ENCODE measurements around the gene CLEC17A. TPM values are rescaled to one million over a fixed set of nuclear protein-coding genes. Genes with fewer than 3 reads are reported as not detected.

CLEC17A gene
- polyA plus RNA-seq, 1 experiment, result not detected

DNA sequence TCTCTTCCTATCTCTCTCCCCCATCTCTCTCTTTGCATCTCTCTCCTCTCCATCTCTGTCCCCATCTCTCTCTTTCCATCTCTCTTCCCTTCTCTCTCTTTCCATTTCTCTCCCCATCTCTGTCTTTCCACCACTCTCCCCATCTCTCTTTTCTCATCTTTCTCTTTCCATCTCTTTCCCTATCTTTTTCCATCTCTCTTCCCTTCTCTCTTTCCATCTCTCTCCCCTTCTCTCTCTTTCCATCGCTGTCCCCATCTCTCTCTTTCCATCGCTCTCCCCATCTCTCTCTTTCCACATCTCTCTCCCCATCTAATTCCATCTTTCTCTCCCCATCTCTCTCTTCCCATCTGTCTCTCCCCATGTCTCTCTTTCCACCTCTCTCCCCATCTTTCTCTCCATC, 67.3 kb downstream of the CLEC17A start:
- Histone ChIP-seq H3K27me3 (ENCODE audit: control insufficient read depth, insufficient read depth, low read length) (no peaks in the 10 kb centered on the region), H3K4me3 (ENCODE audit: low read depth, low read length) (no peak overlapping the region), H3K36me3 (ENCODE audit: control insufficient read depth, insufficient read depth, low read length) (no peaks in the 10 kb centered on the region)
- ChIA-PET POLR2A (no interaction called here), CTCF (no interaction called here)
- DNase-seq (ENCODE audit: low read depth), result no peak
- TF ChIP-seq, protein P1, sequence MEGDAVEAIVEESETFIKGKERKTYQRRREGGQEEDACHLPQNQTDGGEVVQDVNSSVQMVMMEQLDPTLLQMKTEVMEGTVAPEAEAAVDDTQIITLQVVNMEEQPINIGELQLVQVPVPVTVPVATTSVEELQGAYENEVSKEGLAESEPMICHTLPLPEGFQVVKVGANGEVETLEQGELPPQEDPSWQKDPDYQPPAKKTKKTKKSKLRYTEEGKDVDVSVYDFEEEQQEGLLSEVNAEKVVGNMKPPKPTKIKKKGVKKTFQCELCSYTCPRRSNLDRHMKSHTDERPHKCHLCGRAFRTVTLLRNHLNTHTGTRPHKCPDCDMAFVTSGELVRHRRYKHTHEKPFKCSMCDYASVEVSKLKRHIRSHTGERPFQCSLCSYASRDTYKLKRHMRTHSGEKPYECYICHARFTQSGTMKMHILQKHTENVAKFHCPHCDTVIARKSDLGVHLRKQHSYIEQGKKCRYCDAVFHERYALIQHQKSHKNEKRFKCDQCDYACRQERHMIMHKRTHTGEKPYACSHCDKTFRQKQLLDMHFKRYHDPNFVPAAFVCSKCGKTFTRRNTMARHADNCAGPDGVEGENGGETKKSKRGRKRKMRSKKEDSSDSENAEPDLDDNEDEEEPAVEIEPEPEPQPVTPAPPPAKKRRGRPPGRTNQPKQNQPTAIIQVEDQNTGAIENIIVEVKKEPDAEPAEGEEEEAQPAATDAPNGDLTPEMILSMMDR (IDR thresholded peaks at IDR 0.05; ENCODE audit: insufficient read depth, low read depth, low read length), result no peak

DNA sequence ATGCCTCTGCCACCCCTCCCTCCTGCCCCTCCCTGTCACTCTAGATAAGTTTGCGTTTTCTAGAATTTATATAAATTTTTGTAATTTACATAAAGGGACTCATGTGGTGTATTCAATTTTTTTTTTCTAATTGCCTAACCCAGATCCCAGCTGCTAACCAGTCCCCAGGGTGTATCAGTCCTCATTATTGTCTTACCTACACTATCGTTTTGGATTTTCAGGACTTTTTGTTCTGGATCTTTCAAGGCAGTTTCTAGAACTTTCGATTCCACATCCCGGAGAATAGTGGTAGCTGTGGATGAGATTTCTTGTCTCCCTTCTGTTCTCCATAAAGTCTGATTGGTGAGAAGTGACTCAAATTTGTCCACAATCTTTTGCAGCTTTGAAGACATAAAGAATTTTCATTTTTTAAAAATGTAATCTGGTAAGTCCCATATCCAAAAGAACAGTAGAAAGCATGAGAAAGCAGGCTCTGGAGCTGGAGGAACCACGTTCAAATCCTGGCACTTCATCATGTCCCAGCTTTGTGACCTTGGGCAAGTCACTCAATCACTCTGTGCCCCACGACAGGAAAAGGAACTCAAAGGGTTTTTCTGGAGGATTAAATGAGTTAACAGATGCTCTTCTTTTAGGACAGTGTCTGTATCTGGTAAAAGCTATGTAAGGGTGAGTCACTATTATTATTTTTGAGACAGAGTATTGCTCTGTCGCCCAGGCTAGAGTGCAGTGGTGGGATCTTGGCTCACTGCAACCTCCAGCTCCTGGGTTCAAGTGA, 72.1 kb downstream of the CLEC17A start:
- no peaks in the 10 kb centered on the region for H3K27me3 ChIP-seq (ENCODE audit: control insufficient read depth, insufficient read depth, low read length)
- TF ChIP-seq, protein P1 (IDR thresholded peaks at IDR 0.05; ENCODE audit: insufficient read depth, low read depth, low read length), result no peak
- POLR2A ChIA-PET, result no interaction called here

GRCh38 chr19:14655726-14656125, 72.8 kb downstream of the CLEC17A start:
- H3K27me3 ChIP-seq (ENCODE audit: control insufficient read depth, insufficient read depth, low read length), result no peaks in the 10 kb centered on the region
- POLR2A ChIA-PET, result no interaction called here

More for the DNA sequence above, 72.1 kb downstream of the CLEC17A start:
- Histone ChIP-seq H3K4me3 (ENCODE audit: low read depth, low read length) (no peak overlapping the region), H3K36me3 (ENCODE audit: control insufficient read depth, insufficient read depth, low read length) (no peaks in the 10 kb centered on the region)
- no peak for DNase-seq (ENCODE audit: low read depth)
- CTCF ChIA-PET, result no interaction called here

DNA sequence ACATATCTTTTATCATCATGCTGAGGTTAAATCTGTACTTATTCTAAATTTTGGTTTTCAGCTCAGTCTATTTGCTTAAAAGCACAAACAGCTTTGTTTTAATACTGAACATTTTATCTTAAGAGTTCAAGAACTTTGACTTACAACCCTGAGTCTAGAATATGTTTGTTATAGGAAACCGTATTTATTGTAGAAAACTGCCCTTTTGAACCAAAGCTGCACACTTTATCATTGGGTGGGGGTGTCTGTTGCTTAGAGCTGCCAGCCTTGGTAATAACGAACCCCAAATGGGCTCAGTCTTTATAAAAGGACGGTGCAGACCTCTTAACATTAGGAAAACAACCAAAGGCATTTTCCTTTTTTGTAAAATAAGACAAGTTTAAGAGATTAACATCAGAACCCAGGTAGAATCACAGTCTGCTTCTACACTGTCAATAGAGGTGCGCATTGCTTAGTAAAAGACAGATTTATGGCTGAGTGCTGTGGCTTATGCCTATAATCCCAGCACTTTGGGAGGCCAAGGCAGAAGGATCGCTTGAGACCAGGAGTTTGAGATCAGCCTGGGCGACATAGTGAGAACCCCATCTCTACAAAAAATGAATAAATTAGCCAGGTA, 77.1 kb downstream of the CLEC17A start:
- TF ChIP-seq, protein P1 (IDR thresholded peaks at IDR 0.05; ENCODE audit: insufficient read depth, low read depth, low read length), result no peak
- Histone ChIP-seq H3K27me3 (ENCODE audit: control insufficient read depth, insufficient read depth, low read length) (no peaks in the 10 kb centered on the region), H3K36me3 (ENCODE audit: control insufficient read depth, insufficient read depth, low read length) (no peaks in the 10 kb centered on the region), H3K4me3 (ENCODE audit: low read depth, low read length) (no peak overlapping the region)
- ChIA-PET POLR2A (no interaction called here), CTCF (no interaction called here)
- no peak for DNase-seq (ENCODE audit: low read depth)

More at GRCh38 chr19:14655726-14656125, 72.8 kb downstream of the CLEC17A start:
- Histone ChIP-seq H3K4me3 (ENCODE audit: low read depth, low read length) (no peak overlapping the region), H3K36me3 (ENCODE audit: control insufficient read depth, insufficient read depth, low read length) (no peaks in the 10 kb centered on the region)
- CTCF ChIA-PET, result no interaction called here
- TF ChIP-seq, protein P1 (IDR thresholded peaks at IDR 0.05; ENCODE audit: insufficient read depth, low read depth, low read length), result no peak
- no peak for DNase-seq (ENCODE audit: low read depth)

- TF ChIP-seq, protein P1 (IDR thresholded peaks at IDR 0.05; ENCODE audit: insufficient read depth, low read depth, low read length), result no peak
- ChIA-PET POLR2A (no interaction called here), CTCF (no interaction called here)
- no peak for DNase-seq (ENCODE audit: low read depth)
- Histone ChIP-seq H3K36me3 (ENCODE audit: control insufficient read depth, insufficient read depth, low read length) (no peaks in the 10 kb centered on the region), H3K27me3 (ENCODE audit: control insufficient read depth, insufficient read depth, low read length) (no peaks in the 10 kb centered on the region), H3K4me3 (ENCODE audit: low read depth, low read length) (no peak overlapping the region)
These were observed 78.6 kb downstream of the CLEC17A start for GRCh38 chr19:14661372-14661924.
